Kidney tubule cell (primary cell): ENCODE results near the gene PAX4.
A peak's percentile ranks its signal among the peaks of the same experiment; 100 is the strongest.

Experiments
- DNase-seq: peaks from one replicate; pipeline ENCODE4 v3.0.0-alpha.2; 2018; ENCODE audit warnings: low spot score

The PAX4 gene

DNA sequence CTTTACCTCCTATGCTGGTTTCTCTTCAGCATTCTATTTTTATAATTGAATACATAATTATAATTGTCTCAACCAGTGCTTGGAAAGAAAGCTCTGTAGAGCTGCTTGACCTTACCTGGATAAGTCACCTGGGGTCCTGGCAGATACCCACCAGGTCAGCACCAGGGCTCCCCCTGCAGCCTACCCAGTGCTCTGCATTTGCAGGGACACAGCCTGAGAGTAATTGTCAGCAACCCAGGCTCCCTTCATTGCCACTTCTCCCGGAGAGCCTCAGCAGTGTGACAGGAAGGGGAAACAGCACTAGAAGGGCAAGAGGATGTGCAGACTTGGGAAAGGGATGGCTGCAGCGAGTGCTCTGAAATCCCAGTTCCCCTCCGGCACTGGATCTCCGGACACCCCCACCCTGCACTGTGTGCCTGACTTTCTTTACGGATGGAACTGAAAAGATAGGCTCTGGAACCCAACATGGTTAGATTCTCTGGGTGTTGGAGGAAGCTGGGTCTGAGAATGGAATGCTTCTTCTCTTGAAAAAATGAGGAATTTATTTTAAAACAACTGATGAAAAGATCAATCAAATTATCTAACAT is 11.4 kb upstream of the PAX4 start:
- DNase-seq = peak; percentile 23

DNA sequence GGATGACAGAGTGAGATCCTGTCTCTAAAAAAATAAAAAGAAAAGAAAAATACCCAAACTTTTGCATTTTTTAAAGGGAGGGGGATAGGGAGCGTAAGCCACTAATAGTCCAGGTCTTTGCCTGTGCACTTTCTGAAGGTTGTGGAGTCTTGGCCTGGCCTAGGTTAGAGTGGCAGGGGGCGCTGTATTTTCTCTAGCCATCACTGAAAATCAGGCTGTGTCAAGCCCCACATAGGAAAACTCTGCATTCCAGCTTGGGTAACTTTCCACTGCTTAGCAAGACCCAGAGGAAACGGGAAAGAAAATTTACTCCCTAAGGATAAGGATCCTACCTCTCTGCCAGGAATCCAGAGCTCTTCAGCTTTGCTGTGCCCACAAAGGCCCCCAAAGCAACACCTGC is 10.5 kb upstream of the PAX4 start:
- no peak for DNase-seq

DNA sequence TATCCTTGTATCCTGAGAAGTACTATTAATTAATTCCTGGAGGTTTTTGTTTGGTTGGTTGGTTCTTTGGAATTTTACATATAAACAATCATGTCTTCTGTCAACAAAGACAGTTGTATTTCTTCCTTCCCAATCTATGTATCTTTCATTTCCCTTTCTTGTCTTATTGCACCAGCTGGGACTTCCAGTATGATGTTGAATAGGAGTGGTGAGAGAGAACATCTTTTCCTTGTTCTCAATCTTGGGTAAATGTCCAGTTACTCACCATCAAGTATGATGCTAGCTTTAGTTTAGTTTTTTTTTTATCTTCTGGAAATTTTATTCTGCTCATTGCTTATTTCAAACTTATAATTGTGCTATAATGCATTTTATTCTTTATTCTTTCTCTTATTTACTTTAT is 7.4 kb upstream of the PAX4 start:
- no peak for DNase-seq

DNA sequence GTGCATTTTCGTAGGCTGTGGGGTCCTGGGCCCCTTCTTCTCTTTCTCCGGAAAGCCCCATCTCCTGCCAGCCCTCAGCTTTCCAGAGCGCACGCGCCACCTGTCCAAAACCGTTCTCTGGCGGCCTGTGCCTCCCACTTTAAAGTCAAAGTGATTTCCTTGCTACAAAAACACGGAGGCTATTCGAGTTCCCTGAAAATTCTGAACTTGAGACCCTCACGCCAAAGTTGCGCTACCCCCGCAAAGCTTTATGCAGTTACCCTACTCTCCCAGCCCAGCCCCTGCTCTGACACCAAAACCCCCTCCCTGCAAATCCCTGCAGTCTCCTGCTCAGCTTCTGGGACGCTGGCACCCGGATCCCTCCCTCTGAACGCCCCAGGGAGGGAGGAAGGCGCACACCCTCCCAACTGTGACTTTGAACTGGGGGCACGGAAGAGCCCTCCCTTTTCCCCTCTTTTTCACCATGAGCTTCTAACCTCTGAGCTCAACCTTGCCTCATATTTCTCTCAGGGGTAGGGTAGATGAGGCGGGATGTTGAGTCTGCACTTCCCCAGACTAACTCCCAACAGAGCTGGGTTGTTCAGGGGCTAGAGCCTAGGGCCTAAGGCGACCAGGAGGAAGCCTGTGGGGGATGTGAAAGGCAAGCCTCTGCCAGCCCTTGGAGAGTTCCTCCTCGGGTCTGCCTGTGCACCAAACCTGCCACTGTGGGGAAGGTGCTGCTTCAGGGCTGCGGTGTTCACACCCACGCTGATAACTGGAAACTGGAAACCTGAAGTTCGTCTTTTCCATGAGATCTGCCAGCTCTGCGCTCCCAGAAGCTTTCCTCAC is 2.7 kb upstream of the PAX4 start:
- no peak for DNase-seq

DNA sequence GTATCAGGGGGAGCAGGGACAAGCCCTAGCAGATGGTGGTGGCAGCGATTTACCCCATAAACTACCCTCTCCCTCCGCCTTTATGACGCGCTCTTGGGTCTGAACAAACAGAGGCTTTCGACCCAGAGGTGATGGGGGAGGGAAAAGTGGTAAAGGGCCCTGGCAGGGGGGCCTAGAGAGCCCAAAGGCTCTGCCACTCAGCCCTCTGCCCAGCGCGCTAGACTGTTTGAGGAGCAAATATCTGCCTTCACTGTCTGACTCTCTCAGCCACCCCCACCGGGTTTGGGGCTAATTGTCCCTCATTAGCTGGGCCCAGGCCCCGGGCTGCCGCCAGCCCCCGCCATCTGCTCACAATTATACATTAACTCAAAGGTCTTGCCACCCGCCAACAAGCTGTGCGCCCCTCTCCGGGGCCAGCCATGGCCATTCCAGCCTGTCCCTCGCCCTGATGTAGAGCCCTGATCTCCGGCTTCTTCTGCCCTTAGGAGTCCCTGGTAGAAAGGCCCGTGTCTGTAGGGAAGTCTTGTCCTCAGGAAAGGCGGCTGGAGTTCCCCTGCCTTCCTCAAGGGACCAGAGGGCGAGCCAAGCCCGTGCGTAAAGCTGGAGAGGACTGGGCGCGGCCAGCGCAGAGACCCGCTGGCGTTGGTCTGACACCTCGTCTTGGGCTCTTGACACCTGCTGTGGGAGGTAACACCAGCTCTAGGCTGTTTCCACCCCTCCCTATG is 1.9 kb upstream of the PAX4 start:
- DNase-seq = peak; percentile 10

DNA sequence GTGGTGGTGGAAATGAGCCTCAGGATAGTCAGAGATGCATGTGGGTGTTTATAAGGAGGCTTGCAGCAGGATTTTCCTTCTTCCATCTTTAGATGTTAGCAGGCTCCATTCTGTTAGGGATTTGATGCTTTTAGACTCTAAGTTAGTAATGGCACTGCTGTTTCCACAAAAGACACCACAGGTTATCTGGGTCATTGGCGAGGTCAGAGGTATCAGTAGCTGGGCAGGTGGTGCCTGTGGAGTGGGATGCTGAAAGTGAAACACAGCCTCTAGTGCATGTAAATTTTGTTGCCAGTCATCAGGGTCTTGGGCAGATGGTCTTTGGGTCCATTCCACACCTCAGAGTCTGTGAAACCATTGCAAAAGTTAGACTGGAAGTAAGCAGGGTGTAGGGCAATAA is 833 bp upstream of the PAX4 start:
- no peak for DNase-seq

DNA sequence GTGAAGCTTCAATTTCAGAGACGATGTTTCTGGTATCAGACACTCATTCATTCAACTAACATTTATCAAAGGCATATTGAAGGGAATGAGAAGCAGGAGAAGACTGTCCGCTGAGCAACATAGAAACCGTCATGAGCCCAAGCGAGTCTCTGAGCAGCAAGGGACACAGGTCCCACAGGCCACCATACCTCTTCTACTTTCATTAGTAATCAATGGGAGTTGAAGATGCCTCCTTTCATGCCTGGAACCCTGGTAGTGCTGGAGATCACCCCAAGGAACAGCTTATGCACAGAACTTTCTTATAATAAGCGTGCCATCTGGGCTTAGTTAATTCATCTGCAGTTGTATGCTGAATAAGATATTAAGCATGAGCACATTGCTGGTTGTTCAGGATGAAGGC is 1.2 kb downstream of the PAX4 start:
- no peak for DNase-seq

DNA sequence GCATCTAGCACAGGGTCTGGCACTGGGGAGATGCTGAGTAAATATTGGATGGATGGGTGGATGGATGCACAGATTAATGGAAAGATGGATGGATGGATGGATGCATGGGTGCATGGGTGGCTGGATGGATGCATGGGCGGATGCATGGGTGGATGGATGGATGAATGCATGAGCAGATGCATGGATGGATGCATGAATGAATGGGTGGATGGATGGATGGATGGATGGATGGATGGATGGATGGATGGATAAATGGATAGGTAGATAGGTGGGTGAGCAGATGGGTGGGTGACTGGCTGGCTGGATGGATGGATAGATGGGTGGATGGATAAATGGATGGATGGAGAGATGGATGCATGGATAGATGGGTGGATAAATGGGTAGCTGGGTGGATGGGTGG is 5.7 kb downstream of the PAX4 start:
- DNase-seq = no peak

DNA sequence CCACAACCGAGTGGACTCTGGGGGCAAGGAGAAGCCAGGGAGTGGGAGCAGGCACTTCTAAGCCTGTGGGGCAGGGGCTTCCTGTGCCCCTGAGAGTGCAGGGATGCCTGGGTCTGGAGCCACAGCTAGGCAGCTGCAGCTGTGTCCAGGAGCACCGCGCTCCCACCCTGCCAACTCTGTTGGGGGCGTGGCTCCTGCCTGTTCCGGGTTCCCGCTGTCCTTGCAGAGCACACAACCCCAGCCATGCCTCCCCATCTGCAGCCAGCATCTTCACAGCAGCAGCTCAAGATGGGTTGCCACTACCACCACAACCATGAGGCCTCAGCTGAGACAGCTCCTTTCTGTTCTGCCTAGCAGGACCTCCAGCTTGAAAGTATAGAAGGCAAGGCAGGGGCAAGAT is 8.6 kb downstream of the PAX4 start:
- DNase-seq = no peak

DNA sequence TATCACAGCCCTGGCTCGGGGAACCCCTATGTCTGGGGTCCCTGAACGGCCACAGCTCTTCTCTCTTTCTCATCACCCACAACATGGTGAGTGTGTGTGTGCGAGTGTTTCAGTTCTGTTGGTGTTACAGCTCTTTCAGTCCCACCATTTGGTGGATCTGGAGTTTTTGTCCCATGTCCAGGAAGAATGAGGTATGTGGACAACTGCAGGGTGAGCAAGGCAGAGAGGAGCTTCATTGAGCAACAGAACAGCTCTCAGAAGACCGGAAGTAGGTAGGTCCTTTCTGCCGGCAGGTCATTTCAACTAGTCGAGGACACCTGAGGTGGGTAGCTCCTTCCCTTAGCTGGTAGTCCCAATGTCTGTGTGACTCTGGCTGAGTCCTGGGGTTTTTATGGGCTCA is 9.5 kb downstream of the PAX4 start:
- DNase-seq = no peak

DNA sequence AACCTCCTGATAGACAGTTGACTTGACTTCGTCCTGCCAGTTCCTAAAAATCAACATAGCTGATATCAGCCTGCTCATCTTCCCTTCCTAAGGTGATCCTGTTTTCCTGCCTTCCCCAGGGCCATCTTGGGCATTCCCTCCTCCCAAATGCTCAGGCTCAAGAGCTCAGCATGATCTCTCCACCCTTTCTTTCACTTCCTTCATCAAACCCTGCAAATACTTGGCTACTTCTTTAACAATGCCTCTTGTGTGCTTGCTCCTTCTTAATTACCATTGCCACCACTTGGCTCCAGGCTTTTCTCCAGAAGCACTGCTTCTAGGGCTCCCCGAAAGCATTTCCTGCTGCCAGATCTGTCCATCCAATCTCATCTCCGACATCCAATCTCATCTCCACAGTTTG is 17.1 kb downstream of the PAX4 start:
- DNase-seq = no peak

DNA sequence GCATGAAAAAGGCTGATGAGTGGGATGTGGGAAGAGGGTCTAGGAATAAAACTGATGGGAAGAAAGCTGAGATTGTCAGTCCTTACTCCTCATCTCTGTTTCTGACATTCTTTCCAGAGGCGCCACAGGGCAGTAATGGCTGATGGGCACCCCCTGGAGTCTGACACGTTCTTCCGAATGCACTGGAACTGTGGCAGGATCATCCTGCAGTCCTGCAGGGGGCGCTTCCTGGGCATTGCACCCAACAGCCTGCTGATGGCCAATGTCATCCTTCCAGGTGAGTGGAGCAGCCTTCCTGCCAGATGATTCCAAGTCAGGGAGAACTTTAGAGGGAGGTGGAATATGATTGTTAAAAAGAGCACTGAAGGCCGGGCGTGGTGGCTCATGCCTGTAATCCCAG is 19.6 kb downstream of the PAX4 start:
- DNase-seq = peak; percentile 29

DNA sequence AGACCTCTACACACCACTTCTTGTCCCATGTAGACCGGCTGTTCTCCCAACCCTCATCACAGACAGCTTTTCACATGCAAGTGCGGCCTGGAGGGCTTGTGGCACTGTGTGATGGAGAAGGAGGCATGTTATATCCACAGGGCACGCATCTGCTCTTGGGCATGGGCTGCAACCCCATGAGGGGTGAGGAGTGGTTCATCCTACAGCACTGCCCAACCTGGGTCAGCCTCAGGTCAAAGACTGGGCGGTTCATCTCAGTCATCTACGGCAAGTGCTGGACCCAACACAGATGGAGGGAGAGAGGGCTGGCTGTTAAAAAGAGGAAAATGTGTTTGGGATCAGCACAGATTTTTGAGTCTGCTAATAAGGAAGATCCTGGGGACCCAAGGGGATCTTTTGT is 22.2 kb downstream of the PAX4 start:
- no peak for DNase-seq

DNA sequence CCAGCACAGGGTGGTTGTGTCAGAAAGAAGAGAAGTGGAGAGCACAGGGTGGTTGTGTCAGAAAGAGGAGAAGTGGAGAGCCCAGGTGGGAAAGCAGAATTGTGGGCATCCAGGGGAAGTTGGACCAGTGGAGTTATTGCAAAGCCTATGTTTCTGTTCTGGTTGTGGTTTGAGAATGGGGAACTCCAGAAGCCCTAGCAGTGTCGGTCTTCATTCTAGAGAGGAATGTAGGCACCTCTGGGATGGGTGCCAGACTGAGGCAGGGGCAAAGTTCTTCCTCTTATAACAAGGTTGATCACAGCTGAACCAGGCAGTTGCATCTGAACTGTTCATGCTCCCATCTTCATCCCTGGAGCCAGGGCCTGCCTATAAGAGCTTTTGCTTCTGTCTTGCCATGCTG is 23.5 kb downstream of the PAX4 start:
- DNase-seq = no peak

DNA sequence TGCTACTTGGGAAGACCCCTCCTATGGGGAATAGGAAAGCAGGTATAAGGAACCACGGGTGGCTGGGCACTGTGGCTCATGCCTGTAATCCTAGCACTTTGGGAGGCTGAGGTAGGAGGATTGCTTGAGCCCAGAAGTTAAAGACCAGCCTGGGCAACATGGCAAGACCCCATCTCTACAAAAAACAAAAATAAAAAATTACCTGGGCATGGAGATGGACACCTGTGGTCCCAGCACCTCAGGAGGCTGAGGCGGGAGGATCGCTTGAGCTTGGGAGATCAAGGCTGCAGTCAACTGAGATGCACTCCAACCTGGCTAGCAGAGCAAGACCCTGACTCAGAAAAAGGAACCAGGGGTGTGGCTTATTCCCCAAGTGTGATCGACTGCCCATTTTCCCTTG is 25.4 kb downstream of the PAX4 start:
- no peak for DNase-seq

DNA sequence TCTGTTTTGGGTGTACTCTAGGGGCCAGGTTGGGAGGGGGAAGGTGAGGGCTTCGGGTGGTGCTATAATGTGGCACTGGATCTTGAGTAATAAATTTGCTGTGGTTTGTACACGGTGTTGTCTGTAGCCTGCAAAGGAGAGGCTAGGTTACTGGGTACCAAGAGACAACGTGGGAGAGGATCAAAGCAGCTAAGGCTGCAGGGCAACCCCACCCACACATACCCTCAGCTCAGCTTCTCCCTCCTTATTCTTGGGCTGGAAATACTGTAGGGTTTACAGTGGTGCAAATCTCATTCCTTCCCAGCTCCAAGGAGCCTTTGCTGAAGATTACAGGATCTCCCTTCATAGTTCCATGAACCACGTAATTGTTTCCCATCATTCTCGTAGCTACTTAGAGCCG is 26.4 kb downstream of the PAX4 start:
- DNase-seq = no peak

DNA sequence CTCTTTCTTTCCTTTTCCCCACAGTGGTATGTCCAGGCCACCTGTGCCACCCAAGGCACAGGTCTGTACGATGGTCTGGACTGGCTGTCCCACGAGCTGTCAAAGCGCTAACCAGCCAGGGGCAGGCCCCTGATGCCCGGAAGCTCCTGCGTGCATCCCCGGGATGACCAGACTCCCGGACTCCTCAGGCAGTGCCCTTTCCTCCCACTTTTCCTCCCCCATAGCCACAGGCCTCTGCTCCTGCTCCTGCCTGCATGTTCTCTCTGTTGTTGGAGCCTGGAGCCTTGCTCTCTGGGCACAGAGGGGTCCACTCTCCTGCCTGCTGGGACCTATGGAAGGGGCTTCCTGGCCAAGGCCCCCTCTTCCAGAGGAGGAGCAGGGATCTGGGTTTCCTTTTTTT is 26.8 kb downstream of the PAX4 start:
- DNase-seq = no peak

DNA sequence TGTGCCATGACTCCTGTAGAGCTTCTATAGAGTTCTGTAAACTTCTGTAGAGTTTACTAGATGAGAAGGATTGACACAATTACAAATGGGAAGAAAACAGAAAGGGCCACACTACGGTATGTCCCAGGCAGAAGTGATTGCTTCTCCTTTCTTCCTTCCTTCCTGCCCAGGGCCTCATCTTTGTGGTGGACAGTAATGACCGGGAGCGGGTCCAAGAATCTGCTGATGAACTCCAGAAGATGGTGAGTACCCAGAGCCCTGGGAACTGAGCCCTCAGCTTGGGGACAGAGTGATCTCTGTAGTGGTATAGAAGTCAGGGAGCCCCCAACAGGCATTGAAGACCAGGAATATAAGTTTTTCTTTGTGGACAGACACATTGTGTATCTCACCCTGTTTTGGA is 28.0 kb downstream of the PAX4 start:
- no peak for DNase-seq

DNA sequence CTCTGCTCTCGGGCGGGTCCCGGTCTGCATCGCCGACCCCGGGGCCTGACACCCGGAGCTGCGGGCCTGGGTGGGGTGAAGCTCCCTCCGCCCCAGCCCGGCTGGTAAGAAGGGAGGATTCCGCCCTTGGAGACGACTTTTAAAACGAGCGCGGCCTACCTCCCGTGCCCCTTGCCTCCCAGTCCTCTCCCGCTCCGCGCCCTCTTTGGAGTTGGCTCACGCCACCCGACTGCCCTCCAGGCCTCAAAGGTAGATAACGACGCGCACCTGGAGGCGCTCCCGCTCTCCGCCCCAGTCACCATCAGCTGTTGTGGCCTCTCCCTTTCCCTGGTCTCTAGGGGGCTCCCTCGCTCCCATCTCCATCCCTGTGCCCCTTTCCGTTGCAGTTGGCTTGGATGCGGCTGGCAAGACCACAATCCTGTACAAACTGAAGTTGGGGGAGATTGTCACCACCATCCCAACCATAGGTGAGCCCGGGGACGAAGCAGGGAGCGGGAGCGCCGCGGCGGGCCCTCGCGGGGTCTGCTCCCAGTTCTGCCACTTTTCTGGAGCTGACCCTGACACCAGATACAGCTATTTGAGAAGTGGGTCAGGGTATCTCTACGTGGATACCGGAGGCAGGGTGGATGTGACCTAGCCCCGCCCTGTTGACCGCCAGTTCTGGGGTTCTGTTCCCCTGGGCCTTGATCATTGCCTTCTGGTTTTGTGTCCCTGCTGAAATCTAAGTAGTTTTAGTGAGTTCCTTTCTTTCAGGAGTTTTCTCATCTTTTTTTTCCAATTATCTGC is 29.1 kb downstream of the PAX4 start:
- DNase-seq = peak; percentile 63

DNA sequence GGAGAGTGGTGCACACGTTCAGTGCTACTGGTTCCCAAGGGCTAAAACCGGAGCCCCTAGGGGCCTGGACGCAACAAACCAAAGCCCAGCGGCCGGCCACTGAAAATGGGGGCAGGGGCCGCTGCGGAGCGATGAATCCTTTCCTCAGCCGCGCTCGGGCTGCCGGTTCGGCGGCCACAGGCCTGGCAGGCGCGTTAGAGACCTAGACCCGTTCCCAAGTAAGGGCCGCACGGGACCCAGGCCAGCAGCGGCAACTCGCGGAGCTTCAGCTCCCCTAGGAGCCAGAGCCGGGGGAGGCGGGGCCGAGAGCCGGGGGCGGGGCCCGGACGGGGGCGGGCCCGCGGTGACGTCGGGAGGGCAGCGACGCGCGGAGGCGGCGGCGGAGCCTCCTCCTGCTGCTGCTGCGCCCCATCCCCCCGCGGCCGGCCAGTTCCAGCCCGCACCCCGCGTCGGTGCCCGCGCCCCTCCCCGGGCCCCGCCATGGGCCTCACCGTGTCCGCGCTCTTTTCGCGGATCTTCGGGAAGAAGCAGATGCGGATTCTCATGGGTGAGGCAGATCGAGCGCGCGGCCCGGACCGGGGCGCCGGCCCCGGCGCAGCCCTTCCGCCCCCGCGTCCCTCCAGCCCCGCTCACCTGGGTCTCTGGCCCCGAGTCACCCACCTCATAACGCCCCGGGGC is 29.8 kb downstream of the PAX4 start, which contains the start of gene ARF5:
ARF5 (plus strand) TSS at position 393 of the 678 bp plus-strand sequence; CDS start at position 481, 88 bp downstream.
- DNase-seq = peak; percentile 86

DNA sequence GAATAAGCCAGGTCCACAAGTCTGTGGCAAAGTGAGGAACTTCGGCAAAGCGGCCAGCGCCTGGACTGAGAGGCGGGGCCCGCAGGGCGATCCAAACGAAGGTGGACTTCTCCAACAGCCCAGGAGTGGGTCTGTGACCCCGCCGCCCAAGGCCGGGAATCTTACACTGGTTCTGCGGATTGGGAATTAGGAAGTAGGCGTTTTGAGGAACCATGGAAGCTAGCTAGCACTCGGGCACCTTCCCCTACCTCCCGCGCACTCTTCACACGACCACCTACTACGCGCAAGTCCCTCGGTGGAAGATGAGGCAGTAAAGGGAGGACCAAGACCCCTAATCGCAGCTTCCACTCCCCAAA is 30.3 kb downstream of the PAX4 start:
- no peak for DNase-seq

DNA sequence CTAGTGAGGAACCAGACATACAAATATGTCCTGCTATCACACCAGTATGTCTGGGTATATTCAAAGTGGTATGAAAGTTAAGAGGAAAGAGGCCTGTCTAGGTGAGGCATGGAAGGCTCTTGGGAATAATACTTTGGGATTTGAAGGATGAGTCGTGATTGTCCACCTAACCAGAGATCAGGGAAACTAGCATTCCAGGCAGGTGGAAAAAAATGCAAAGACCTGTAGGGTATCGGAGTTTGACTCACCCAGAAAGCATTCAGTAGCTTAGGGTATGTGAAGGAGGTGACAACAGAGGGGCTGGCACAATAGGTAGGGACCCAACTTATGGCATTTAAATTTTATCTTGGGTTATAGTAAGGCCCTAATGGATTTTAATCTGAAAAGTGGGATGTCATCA is 31.6 kb downstream of the PAX4 start:
- DNase-seq = peak; percentile 75
